GM18511 (cell line): Measurements from ENCODE around the gene IRF3.
"Not testable (repeated sequence)": the region's sequence is repeated elsewhere in the genome, so short reads cannot be mapped to it uniquely, and the experiment has no call there.

Experiments used
- ATAC-seq: cut with Tn5 transposase; IDR thresholded peaks from one replicate; pipeline ENCODE4 v1.9.1; 2021; ENCODE audit warnings: mild to moderate bottlenecking, moderate library complexity; ENCODE audit not compliant: unreplicated experiment

Gene IRF3

DNA sequence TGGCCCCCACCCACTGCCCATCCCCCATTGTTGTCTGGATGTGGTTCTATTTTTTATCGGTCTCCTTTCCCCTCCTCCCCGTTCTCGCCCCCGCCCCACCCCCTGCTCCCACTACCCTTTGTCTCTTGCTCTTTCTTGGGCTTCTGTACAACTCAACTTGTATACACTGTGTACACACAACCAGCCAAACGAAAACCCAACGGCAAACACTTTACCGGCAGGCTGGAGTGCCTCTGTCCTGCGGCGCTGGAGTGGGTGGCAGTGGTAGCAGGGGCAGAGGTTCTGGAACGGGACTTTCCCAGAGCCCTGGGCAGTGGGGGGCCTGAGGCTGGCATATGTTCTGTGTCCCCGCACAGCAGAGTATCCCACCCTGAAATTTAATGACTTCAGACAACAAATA is 39.4 kb downstream of the IRF3 start:
- no peak for ATAC-seq

DNA sequence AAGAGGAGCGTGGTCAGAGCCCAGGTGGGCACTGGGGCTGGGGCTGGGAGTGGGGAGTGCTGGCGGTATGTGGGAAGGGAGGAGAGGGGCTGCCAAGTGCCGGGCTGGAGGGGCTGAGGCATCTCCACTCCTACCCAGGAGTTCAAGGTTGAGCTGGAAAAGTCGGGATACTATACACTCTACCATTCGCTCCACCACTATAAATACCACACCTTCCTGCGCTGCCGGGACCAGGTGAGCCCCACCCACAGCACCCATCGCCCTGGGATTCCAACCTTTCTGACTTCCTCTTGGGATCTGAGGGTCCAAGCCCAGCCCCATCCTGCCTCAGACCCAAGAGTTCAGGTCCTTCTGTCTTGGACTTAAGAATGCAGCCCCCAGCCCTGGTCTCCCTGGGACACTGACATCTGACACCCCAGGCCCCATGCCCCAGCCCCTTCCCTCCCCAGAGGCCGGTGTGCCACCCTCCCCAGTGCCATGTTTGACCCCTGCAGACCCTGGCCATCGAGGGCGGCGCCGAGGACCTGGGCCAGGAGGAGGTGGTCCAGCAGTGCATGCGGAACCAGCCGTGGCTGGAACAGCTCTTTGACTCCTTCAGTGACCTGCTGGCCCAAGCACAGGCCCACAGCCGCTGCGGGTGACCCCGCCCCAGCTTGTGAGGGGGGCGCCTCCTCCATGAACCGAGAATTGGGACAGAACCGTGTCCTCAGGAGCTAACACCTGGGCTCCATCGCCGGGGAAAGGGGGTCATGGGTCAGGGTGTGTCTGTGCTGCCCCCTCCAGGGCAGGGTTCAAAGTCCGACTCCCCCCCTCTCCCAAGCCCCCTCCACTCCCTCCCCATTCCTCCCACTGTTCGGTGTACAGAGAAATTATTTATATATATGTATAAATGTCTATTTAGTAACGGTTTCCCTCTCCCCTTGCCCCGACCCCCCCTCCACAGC is 40.4 kb downstream of the IRF3 start:
- no peak for ATAC-seq

DNA sequence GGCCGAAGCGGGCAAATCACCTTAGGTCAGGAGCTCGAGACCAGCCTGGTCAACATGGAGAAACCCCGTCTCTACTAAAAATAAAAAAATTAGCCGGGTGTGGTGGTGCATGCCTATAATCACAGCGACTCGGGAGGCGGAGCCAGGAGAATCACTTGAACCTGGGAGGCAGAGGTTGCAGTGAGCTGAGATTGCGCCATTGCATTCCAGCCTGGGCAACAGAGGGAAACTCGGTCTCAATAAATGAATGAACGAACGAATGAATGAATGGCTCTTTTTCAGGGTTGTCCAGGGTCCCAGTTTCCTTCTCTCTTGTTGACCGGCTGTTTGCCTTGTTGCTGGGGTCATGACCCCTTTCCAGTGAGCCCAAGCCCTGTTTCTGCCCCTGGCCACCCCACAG is 47.8 kb downstream of the IRF3 start:
- not testable (repeated sequence) for ATAC-seq

DNA sequence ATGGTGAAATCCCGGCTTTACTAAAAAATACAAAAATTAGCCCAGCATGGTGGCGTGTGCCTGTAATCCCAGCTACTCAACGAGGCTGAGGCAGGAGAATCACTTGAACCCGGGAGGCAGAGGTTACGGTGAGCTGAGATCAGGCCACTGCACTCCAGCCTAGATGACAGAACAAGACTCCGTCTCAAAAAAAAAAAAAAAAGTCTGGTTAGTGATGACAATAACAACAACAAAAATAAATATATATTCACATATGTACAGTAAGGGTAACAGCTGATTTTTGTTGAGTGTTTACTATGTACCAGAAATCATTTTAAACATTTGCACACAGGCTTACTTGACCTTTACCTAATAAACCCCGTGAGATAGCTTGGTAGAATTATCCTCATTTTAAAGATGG is 48.7 kb downstream of the IRF3 start:
- ATAC-seq: no peak

DNA sequence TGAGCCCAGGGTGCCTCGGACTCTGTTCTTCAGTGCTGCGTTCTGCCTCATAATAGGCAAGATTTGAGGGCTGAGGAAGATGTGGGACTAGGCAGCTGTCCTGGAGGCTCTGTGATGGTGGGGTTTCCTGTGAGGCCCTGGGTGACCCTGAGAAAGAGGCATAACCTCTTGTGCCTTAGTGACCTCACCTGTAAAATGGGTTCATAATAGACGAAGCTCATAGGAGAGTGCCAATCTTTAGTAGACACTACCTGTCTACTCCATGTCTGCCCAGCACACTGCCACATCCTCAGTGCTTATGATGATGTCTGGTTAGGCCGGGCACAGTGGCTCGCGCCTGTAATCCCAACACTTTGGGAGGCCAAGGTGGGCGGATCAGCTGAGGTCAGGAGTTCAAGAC is 49.1 kb downstream of the IRF3 start:
- no peak for ATAC-seq

DNA sequence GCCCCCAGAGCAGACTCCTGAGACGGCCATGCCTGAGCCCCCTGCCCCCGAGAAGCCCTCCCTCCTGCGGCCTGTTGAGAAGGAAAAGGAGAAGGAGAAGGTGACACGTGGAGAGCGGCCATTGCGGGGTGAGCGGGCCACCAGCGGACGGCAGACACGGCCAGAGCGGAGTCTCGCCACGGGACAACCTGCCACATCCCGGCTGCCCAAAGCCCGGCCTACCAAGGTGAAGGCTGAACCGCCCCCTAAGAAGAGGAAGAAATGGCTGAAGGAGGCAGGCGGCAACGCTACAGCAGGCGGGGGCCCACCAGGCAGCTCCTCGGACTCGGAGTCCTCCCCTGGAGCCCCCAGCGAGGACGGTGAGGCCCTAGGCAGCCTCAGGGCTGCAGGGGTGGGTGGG is 49.8 kb downstream of the IRF3 start:
- ATAC-seq: no peak

DNA sequence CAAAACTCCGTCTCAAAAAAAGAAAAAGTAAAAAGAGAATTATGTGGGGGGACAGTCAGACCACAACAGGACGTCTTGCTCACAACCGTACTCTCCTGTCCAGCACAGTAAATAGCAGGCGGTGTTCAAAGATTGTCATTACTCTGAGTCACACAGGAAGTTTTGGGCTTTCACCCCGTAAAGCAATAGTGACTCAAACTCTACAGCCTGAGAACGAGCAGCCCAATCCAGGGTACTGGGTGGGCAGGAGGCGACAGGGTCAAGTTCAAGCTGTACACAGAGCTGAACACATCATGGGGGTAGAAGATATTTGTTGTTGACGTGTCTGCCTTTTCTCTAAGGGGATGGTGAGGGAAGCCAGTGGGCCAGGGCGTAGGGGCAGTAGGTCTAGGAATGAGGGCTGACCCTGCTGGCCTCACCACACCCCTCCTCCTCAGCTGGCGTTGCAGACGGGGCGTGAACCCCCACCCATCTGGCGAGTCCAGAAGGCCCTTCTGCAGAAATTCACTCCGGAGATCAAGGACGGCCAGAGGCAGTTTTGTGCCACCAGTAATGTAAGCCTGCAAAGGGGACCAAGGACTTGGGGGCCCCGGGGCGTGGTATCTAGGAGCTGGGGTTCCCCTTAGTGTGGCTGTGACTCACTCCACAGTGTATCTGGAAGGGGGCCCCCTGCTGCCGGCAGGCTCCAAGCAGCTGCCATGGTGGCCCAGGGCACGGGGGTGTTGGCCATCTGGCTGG is 51.4 kb downstream of the IRF3 start:
- ATAC-seq: no peak

DNA sequence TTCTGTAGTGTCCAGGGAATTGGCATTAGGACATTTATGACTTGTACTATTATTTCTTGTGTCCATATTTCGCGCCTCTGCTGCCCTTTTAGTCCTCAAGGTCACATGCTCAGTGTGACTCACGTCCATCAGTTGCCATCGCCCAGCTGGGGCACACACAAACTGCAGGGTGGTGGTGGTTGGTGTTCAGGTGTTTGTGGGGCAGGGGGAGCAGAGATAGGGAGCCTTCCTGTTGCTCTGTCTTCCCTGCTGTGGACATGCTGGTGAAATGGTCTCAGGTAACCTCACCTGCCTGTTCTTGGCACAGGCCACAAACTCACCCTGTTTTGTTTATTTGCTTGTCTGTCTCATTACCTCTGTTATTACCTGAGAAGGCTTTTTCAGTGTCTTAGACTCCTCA is 52.3 kb downstream of the IRF3 start:
- ATAC-seq: no peak
